K562 (cell line): Measurements from ENCODE around the gene RAP1GDS1. TPM values are rescaled to one million over a fixed set of nuclear protein-coding genes. Genes with fewer than 3 reads are reported as not detected.

Experiments used
- ATF7 ChIP-seq: fragments of 450-650 bp; IDR thresholded peaks from 2 replicates; pipeline ENCODE4 v1.7.1; 2014; ENCODE audit warnings: mild to moderate bottlenecking, moderate library complexity
- BRF1 ChIP-seq: IDR thresholded peaks from 3 replicates; pipeline ENCODE4 v1.6.1; 2011; ENCODE audit warnings: borderline replicate concordance, mild to moderate bottlenecking; ENCODE audit not compliant: insufficient read length; ENCODE audit errors: extremely low read depth
- DIDO1 ChIP-seq: fragments of 450-650 bp; IDR thresholded peaks from 2 replicates; pipeline ENCODE4 v1.6.1; 2016; ENCODE audit warnings: low read depth, missing biosample characterization, missing genetic modification characterization
- EGR1 ChIP-seq: fragments of 450-650 bp; conservative IDR thresholded peaks from 2 replicates; pipeline ENCODE4 v1.6.1; 2017; ENCODE audit warnings: mild to moderate bottlenecking
- ETS2 ChIP-seq: IDR thresholded peaks from 2 replicates; pipeline ENCODE4 v1.6.1; 2016; ENCODE audit warnings: borderline replicate concordance, missing genetic modification characterization, mild to moderate bottlenecking, moderate library complexity, missing compliant biosample characterization; ENCODE audit not compliant: poor library complexity, severe bottlenecking
- HMGN3 ChIP-seq: IDR thresholded peaks from 2 replicates; pipeline ENCODE4 v1.6.1; 2011; ENCODE audit warnings: borderline replicate concordance, low read depth, mild to moderate bottlenecking, mixed read lengths, low read length; ENCODE audit not compliant: insufficient read length; ENCODE audit errors: extremely low read depth
- KLF10 ChIP-seq: fragments of 250-450 bp; sonication (Bioruptor Pico); IDR thresholded peaks from 2 replicates; pipeline ENCODE4 v1.6.1; 2021; ENCODE audit warnings: matching md5 sums
- MECOM ChIP-seq: fragments of 250-450 bp; sonication (Bioruptor Pico); IDR thresholded peaks from 2 replicates; pipeline ENCODE4 v1.8.0; 2022; ENCODE audit warnings: inconsistent platforms
- MED1 ChIP-seq: sonication (generic); formaldehyde crosslinking; IDR thresholded peaks from 2 replicates; pipeline ENCODE4 v1.8.1; 2023; ENCODE audit warnings: missing genetic modification reagents, borderline replicate concordance
- NR2C2 ChIP-seq, 2 experiments: fragments of 200-800 bp in 1 of 2; sonication (Bioruptor generic) in 1 of 2; sonication (generic) in 1 of 2; formaldehyde crosslinking in 1 of 2; IDR thresholded peaks; 2 replicates each; pipeline versions ENCODE4 v1.6.1 to v1.8.0; 2016 to 2022; ENCODE audit warnings: mild to moderate bottlenecking in 1 of 2, missing compliant biosample characterization in 1 of 2, missing genetic modification characterization in 1 of 2, missing genetic modification reagents in 1 of 2
- PHTF2 ChIP-seq: fragments of 250-450 bp; sonication (Bioruptor Pico); IDR thresholded peaks from 2 replicates; pipeline ENCODE4 v1.5.0; 2021; ENCODE audit warnings: mild to moderate bottlenecking
- SMARCE1 ChIP-seq: fragments of 450-650 bp; IDR thresholded peaks from 2 replicates; pipeline ENCODE4 v1.7.1; 2016; ENCODE audit warnings: mild to moderate bottlenecking
- WHSC1 ChIP-seq: IDR thresholded peaks from one replicate; pipeline ENCODE4 v1.6.1; 2012; ENCODE audit warnings: low read length, control low read depth, inconsistent platforms
- ZFX ChIP-seq: sonication (generic); formaldehyde crosslinking; IDR thresholded peaks from 2 replicates; pipeline ENCODE4 v1.8.0; 2022; ENCODE audit warnings: mild to moderate bottlenecking, missing genetic modification reagents, moderate library complexity
- ZNF239 ChIP-seq: fragments of 250-450 bp; sonication (Bioruptor Pico); IDR thresholded peaks from 2 replicates; pipeline ENCODE4 v1.4.0; 2020; ENCODE audit warnings: mild to moderate bottlenecking
- ZNF77 ChIP-seq: fragments of 250-450 bp; sonication (Bioruptor Pico); IDR thresholded peaks from 2 replicates; pipeline ENCODE4 v1.5.0; 2020
- polyA plus RNA-seq, 8 experiments: library from polyadenylated mRNA; depleted of rRNA in 4 of 8; stranded (reverse) in 5 of 8; unstranded in 3 of 8; fragments of >200 nt; fragmentation: Nextera tagmentation in 2 of 8; fragmentation: Illumina TruSeq in 1 of 8; extraction: Ambion mirVana in 2 of 8; extraction: Trizol in 1 of 8; gene quantifications; 2 replicates each; pipeline versions ENCODE4 v1.2.1 to v1.2.3, GENCODE V29; 2011 to 2014; ENCODE audit warnings: inconsistent platforms in 1 of 8, missing spikeins in 1 of 8
- total RNA-seq, 7 experiments: library from RNA; depleted of rRNA in 6 of 7; stranded (reverse); fragments of >200 nt in 6 of 7; fragmentation: Illumina TruSeq in 2 of 7; extraction: Trizol in 2 of 7; gene quantifications; 2 replicates each; pipeline versions ENCODE4 v1.2.1 to v1.2.3, GENCODE V29; 2011 to 2021; ENCODE audit warnings: low replicate concordance in 1 of 7
- TF ChIP-seq, protein P1 (sequence below), 3 experiments: fragments of 200-800 bp in 1 of 3; fragments of 250-450 bp in 1 of 3; fragments of 450-650 bp in 1 of 3; sonication (Bioruptor Pico) in 1 of 3; sonication (Bioruptor generic) in 1 of 3; formaldehyde crosslinking in 1 of 3; IDR thresholded peaks; 2 replicates each; pipeline versions ENCODE4 v1.6.1 to v1.8.0; 2016 to 2022; ENCODE audit warnings: mild to moderate bottlenecking in 2 of 3, missing genetic modification characterization in 2 of 3, missing compliant biosample characterization in 1 of 3, moderate library complexity in 1 of 3
- TF ChIP-seq, protein P2 (sequence below), 2 experiments: fragments of 450-650 bp in 1 of 2; sonication (generic) in 1 of 2; formaldehyde crosslinking in 1 of 2; IDR thresholded peaks in 1 of 2; conservative IDR thresholded peaks in 1 of 2; 2 replicates each; pipeline versions ENCODE4 v1.6.1 to v1.8.1; 2016 to 2023; ENCODE audit warnings: mild to moderate bottlenecking in 2 of 2, moderate library complexity in 2 of 2, inconsistent platforms in 1 of 2, missing genetic modification reagents in 1 of 2
- TF ChIP-seq, protein P3 (sequence below): fragments of 450-650 bp; formaldehyde crosslinking; IDR thresholded peaks from 2 replicates; pipeline ENCODE4 v1.4.0; 2020; ENCODE audit warnings: mild to moderate bottlenecking, mixed read lengths
- TF ChIP-seq, protein P4 (sequence below): fragments of 250-450 bp; sonication (Bioruptor Pico); IDR thresholded peaks from 2 replicates; pipeline ENCODE4 v1.5.0; 2021

RAP1GDS1 gene
- total and polyA plus RNA-seq, 9 of the 15 experiments (the other 6 are each of a cell fraction or from before 2014, with no cell fraction given): 27.2 to 55.6 (median 31.5) TPM

DNA sequence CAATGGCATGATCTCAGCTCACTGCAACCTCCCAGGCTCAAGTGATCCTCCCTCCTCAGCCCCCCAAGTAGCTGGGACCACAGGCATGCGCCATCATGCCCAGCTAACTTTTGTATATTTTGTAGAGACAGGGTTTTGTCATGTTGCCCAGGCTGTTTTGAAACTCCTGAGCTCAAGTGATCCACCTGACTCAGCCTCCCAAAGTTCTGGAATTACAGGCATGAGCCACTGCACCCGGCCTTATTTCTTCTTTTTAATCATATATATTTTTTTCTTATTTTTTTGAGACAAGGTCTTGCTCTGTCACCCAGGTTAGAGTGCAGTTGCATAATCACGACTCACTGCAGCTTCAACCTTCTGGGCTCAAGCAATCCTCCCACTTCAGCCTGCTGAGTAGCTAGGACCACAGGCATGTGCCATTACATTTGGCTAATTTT, 213.2 kb downstream of the RAP1GDS1 start (continued):
- TF ChIP-seq, protein P1, sequence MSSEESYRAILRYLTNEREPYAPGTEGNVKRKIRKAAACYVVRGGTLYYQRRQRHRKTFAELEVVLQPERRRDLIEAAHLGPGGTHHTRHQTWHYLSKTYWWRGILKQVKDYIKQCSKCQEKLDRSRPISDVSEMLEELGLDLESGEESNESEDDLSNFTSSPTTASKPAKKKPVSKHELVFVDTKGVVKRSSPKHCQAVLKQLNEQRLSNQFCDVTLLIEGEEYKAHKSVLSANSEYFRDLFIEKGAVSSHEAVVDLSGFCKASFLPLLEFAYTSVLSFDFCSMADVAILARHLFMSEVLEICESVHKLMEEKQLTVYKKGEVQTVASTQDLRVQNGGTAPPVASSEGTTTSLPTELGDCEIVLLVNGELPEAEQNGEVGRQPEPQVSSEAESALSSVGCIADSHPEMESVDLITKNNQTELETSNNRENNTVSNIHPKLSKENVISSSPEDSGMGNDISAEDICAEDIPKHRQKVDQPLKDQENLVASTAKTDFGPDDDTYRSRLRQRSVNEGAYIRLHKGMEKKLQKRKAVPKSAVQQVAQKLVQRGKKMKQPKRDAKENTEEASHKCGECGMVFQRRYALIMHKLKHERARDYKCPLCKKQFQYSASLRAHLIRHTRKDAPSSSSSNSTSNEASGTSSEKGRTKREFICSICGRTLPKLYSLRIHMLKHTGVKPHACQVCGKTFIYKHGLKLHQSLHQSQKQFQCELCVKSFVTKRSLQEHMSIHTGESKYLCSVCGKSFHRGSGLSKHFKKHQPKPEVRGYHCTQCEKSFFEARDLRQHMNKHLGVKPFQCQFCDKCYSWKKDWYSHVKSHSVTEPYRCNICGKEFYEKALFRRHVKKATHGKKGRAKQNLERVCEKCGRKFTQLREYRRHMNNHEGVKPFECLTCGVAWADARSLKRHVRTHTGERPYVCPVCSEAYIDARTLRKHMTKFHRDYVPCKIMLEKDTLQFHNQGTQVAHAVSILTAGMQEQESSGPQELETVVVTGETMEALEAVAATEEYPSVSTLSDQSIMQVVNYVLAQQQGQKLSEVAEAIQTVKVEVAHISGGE (CRISPR knock-in tag; IDR thresholded peaks at IDR 0.05): no peak
- no peak for TF ChIP-seq ETS2 (tag)
- TF ChIP-seq BRF1: no peak
- TF ChIP-seq DIDO1 (tag): no peak
- no peak for TF ChIP-seq ZNF77 (CRISPR knock-in tag)
- TF ChIP-seq MECOM (CRISPR knock-in tag): no peak
- no peak for TF ChIP-seq HMGN3
- TF ChIP-seq, protein P2, sequence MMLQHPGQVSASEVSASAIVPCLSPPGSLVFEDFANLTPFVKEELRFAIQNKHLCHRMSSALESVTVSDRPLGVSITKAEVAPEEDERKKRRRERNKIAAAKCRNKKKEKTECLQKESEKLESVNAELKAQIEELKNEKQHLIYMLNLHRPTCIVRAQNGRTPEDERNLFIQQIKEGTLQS (IDR thresholded peaks at IDR 0.05): peak; percentile 15; the same call in 1 of the 2 replicates
- TF ChIP-seq, protein P2 (CRISPR knock-in tag; conservative IDR thresholded peaks at IDR 0.05): no peak
- TF ChIP-seq EGR1: no peak
- no peak for TF ChIP-seq MED1 (CRISPR knock-in tag)
- TF ChIP-seq, protein P3, sequence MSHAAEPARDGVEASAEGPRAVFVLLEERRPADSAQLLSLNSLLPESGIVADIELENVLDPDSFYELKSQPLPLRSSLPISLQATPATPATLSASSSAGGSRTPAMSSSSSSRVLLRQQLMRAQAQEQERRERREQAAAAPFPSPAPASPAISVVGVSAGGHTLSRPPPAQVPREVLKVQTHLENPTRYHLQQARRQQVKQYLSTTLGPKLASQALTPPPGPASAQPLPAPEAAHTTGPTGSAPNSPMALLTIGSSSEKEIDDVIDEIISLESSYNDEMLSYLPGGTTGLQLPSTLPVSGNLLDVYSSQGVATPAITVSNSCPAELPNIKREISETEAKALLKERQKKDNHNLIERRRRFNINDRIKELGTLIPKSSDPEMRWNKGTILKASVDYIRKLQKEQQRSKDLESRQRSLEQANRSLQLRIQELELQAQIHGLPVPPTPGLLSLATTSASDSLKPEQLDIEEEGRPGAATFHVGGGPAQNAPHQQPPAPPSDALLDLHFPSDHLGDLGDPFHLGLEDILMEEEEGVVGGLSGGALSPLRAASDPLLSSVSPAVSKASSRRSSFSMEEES: no peak
- TF ChIP-seq ZFX (CRISPR knock-in tag): no peak
- TF ChIP-seq NR2C2 (CRISPR knock-in tag; IDR thresholded peaks at IDR 0.05): no peak
- TF ChIP-seq NR2C2 (tag; IDR thresholded peaks at IDR 0.05): peak; percentile 25; the same call in 1 of the 2 replicates
- TF ChIP-seq WHSC1: no peak
- TF ChIP-seq, protein P4, sequence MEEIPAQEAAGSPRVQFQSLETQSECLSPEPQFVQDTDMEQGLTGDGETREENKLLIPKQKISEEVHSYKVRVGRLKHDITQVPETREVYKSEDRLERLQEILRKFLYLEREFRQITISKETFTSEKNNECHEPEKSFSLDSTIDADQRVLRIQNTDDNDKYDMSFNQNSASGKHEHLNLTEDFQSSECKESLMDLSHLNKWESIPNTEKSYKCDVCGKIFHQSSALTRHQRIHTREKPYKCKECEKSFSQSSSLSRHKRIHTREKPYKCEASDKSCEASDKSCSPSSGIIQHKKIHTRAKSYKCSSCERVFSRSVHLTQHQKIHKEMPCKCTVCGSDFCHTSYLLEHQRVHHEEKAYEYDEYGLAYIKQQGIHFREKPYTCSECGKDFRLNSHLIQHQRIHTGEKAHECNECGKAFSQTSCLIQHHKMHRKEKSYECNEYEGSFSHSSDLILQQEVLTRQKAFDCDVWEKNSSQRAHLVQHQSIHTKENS (CRISPR knock-in tag): no peak
- peak; percentile 13; the same call in 1 of the 2 replicates for TF ChIP-seq SMARCE1
- TF ChIP-seq ATF7: peak; percentile 48; the same call in 1 of the 2 replicates
- no peak for TF ChIP-seq KLF10 (CRISPR knock-in tag)
- TF ChIP-seq ZNF239 (CRISPR knock-in tag): no peak
- no peak for TF ChIP-seq PHTF2 (CRISPR knock-in tag)
